SHP77 treated with DMSO at 0.1 percent for 48 hours (cell line): ENCODE measurements around the gene KLHDC4.
"Not testable (repeated sequence)": the region's sequence is repeated elsewhere in the genome, so short reads cannot be mapped to it uniquely, and the experiment has no call there.

Experiments
- DNase-seq: peaks from one replicate; lab custom pipeline; 2025; lab: John Stamatoyannopoulos, UW

The KLHDC4 gene

DNA sequence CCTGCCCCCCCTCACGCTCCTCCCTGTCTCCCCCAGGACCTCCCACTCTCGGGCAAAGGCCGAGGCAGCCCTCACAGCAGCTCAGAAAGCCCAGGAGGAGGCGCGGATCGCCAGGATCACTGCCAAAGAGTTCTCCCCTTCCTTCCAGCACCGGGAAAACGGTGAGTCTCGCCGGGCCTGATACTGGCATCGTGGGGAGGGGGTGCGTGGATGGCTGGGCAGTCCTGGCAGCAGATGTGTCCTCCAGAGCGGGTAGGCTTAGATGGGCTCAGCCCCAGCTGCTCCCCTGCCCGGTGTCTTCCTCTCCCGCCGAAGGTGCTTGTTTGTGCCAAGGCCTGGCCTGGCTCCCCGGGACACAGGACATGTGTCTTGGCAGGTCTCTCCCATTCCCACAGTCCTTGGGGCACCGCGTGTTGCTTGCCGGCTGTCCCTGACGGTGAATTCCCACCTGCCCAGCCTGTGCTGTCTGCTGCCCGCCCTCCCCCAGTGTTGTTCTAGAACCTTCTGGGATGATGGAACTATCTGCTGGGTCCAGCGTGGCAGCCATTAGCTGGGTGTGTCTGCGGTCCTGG is 81.6 kb downstream of the KLHDC4 start:
- DNase-seq, result no peak

DNA sequence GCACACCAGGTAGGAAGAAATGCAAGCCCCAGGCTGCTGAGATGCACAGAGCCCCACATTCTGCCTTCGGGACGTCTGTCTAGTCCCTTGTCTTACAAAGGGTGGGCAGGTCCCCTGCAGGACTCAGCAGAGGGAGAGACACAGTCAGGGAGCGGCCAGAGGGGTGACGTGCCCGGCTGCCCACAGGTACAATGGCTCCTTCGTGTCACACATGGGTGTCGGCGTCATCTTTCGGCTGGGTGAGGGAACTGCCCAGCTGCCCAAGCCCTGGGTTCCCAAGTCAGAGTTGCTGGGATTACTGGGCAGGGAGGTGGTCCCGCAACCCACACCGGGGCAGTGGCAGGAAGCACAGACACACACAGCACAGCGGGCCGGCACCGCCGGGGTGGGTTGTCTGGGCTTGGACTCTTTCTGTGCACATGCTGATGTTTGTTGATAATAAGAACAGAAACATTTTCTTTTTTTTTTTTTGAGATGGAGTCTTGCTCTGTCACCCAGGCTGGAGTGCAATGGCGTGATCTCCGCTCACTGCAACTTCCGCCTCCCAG is 82.9 kb downstream of the KLHDC4 start:
- DNase-seq, result no peak

DNA sequence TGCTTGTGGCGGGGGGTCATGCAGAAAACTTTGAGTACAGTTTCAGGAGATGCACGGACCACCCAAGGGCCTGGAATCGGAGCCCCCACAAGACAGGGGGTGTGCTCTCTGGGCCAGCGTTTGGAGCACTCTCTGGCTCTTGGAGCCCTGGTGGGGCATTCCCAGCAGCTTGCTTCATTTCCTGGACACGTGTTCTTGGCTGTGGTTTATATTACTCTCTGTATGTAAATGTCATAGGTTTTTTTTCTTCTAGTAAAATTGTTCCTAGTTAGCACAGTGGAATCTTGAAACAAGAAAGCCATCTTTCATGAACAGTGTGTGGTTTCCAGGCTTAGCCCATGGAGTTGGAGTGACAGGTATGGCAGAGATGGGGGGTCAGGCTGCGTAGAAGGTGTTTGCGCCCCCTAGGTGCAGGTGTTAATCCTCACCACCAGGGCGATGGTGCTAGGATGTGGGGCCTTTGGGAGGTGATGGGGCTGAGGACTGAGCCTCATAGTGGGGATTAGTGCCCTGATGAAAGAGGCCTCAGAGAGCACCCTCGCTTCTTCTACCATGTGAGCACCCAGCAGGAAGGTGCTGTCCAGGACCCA is 83.7 kb downstream of the KLHDC4 start:
- no peak for DNase-seq

GRCh38 chr16:87681051-87681602 is 84.7 kb downstream of the KLHDC4 start:
- DNase-seq, result not testable (repeated sequence)

- no peak for DNase-seq
Observed at GRCh38 chr16:87680272-87680644, 85.5 kb downstream of the KLHDC4 start.

GRCh38 chr16:87679593-87680271 is 86.1 kb downstream of the KLHDC4 start:
- DNase-seq, result no peak

GRCh38 chr16:87678618-87679017 is 87.2 kb downstream of the KLHDC4 start:
- DNase-seq, result no peak

DNA sequence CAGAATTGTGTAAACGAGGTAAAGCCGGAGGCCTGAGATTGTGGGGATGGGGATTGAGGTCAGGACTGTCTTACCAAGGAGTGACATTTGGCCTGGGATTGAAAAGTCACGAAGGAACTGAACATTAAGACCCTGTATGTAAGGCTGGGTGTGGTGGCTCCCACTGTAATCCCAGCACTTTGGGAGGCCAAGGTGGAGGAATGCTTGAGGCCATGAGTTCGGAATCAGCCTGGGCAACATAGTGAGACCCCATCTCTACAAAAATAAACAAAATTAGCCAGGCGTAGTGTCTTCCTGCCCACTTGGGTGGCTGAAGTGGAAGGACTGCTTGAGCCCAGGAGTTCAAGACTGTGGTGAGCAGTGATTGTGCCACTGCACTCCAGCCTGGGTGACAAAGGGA is 88.0 kb downstream of the KLHDC4 start:
- DNase-seq, result no peak

GRCh38 chr16:87675111-87675719 is 90.6 kb downstream of the KLHDC4 start:
- no peak for DNase-seq

DNA sequence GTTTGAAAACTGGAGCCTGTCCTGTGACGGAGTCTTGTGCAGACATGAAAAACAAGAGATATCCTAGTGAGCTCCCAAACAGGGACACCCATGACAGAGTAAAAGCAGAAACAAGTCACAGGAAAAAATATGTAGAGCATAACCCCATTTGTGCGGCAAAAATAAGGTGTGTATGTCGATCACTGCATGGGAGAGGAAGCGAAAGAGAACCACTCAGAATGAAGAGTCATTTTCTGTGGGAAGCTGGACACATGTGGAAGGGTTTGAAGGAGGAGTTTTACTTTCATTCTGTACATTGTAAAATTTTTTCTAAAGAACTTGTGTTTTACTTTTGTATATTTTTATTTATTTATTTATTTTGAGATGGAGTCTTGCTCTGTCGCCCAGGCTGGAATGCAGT is 91.4 kb downstream of the KLHDC4 start:
- no peak for DNase-seq

DNA sequence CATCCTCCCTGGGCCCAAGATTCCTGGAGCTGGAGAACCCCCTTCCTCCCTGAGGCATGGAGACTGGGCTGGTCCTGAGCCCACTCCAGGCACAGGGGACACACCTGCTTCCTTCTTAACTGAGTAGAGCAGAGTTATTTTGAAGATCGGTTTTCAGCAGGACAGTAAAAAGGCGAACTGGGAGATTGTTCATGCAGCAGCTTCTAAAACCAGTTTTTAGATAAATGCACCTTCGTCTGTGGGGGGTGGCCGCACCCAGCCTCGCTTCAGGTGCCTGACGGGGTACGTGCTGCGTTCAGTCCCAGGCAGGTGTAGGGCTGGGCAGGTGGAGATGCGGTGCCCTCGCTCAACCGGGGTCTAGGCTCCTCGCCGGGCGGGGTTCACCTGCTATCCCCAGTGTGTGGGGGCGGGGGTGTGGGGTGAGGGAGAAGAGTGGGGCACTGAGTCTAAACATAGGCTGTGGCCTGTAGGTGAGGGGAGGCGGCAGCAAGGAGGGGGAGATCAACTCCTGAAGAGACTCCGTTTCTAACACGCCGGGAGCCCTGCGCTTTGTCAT is 94.0 kb downstream of the KLHDC4 start:
- no peak for DNase-seq

GRCh38 chr16:87671221-87671620 is 94.6 kb downstream of the KLHDC4 start:
- no peak for DNase-seq

DNA sequence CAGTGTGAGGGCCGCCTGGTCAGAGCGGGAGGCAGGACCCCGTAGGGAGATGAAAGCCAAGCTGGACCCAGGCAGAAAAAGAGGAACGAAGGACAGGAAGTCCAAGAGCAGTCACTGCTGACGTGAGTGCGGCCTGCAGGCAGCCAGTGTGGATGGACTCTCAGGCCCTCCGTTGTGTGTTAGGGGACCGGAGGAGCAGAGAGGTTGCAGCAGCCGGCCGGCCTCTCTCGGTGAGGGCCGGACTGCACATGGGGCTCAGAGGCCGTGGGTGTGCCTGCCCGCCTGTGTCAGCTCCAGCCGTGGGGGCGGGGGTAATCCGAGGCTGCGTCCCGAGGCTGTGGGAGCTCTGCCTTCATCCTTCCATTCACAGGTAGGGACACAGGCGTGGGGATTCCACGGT is 96.1 kb downstream of the KLHDC4 start:
- DNase-seq, result no peak

DNA sequence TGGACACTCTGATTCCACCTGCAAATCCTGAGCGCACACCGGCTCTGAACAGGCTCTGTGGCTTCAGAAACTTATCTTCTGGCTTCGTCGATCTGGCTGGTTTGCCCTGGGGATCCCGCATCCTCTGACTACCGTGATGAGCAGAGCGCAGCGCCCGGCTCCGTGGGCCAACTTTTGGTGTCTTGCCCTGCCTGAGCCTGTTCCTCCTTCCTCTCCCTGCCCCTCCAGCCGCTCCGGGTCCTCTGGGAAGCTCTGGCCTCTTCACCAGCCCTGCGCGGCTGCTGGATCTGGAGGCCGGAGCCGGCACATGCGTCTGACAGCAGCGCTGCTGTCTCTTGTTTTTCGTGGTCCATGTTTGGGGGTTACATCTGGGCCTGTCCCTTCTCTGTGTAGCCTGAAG is 97.8 kb downstream of the KLHDC4 start:
- no peak for DNase-seq

GRCh38 chr16:87667443-87667842 is 98.3 kb downstream of the KLHDC4 start:
- no peak for DNase-seq

DNA sequence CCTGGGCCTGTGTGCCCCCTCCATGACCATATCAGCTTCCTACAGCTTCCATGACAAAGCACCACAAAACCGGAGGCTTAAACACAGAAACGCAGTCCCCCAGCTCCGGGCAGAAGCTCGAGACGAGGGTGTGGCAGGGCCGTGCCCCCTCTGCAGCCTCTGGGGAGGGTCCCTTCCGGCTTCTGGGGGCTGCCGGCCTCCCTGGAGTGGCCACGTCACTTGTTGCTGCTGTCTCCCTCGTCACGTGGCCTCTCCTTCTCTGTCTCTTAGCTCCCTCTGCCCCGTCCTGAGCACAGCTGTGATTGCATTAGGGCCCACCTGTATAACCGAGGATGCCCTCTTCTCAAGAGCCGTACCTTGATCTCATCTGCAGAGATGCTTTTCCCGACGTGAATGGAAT is 98.9 kb downstream of the KLHDC4 start:
- no peak for DNase-seq

DNA sequence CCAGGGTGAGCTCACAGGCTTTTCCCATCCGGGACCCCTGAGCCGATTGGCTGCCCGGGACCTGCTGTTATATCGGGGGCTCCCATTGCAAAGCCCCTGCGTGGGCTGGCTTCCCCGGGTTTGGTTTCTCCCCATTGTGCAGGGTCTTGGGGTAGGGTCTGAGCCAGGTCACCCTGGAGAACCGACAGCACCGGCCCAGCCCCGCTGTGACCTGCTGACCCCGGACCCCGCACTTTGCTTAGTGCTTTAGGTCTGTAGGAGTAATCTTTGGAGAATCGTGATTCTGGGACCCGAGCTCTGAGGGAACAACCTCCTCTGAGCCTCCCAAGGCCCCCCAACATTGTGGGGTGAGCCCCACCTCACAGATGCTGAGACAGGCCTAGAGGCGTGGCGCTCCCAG is 100.6 kb downstream of the KLHDC4 start:
- no peak for DNase-seq

- no peak for DNase-seq
Observed at GRCh38 chr16:87664792-87665191, 101.0 kb downstream of the KLHDC4 start.

DNA sequence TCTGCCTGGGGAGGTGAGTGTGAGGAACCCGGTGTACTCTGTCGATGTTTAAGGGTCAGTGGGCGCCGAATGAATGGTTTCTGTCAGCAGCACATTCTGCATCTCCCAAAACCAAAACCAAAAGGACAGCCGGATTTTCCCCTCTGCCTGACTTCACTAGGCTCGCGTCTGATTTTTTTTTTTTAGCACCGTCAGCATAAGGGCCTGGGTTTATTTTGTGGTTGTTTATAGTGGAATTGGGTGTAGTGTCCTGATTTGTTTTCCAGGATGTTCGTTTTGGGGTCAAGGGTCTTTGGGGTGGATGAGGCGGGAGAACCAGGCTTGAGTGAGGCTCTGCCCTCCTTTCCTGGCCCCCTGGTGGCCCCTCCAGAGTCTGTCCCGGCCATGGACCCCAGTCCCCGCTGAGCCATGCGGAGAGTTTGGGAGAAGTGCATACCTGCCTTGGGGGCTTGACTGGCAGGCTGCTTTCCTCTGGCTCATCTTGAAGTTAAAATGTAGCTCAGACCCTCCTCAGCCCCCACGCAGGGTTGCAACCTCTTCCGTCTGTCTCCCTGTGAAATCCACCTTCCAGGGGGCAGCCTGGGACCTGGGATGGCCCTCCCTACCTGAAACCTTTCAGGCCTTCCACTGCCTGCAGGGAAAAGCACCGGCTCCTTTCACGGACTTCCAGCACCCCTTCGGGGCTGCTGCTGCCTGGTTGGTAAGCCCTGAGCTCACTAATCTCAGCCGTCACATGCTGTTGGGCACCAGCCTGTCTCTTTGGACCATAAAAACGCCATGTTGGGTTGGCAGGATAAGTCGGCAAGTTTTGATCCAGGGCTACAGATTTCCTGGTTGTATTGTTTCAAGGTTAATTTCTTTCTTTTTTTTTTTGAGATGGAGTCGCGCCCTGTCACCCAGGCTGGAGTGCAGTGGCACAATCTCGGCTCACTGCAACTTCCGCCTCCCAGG is 103.3 kb downstream of the KLHDC4 start:
- DNase-seq, result no peak

DNA sequence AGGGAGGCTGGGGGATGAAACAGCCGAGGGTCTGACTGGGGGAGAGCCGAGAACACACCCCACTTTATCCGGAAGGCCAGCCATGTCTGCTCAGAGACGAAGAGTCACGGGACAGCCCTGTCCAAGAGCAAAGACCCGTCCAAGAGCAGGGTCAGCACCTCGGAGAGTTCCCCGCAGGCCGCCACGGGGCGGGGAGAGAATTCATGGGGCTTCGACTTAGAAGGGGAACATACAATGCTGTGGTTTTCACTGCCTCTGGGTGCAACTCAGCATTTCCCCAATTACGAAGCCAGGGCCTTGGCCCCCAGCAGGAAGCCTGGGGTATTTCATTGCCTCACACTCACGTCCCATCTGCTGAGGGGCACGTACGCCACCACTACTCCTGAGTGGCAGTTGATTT is 104.2 kb downstream of the KLHDC4 start:
- no peak for DNase-seq

DNA sequence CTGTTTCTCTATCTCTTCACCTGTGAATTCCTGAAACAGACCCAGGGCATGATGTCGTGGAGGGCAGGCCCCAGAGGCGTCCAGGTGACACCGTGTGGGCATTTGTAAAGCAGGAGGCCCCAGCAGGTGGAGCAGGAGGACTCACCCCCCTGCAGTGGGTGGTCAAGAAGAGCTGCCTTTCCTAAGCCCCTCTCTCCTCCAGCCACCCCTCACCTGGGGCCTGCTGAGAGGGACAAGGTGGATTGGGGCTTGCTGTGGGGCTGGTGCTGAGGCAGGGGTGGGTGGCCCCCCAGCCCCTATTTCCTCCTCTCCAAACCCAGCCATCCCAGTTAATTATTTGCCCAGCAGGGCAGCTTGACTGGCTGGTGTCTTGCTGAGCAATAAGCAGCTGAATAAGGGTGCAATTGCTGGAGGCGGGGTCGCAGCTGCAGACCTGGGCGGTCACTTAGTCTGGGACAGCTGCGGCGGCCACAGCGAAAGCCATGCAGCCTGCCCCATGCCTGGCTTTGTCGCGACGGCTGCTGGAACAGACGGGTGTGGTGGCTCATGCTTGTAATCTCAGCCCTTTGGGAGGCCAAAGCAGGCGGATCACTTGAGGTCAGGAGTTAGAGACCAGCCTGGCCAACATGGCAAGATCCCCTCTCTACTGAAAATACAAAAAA is 107.1 kb downstream of the KLHDC4 start:
- DNase-seq, result no peak
